Measurements from ENCODE around the gene MSANTD1.

MSANTD1 gene

DNA sequence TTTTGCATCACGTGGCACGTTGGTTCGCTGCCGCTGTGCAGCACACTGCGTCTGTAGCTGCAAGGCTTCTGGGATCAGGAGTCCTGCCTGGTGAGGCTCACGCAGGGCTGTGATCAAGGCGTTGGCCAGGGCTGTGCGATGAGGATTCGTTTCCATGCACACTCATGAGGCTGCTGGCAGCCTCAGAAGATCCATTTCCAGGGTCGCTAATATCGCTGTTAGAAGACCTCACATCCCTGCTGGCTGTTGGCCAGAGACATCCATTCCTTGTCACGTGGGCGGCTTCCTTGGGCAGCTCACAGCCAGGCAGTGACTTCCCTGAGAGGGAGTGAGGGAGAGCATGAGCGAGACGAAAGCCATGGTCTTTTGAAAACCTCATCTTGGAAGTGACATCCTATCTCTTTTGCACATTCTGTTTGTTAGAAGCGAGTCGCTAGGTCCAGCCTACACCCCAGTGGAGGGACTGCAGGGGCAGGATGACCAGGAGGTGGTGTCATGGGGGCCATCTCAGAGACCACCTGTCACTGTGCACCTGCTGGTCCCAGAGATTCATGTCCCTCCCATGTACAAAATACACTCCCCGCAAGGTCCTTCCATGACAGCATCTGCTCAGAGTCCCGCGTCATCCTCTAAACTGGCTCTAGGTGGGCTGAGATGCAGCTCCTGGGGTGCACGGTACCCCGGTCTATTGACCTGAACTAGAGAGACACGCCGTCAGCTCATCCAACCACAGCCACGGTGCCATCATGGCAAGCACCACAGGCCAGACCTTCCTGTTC is 56.1 kb downstream of the MSANTD1 start:
- DNase-seq = no peak

DNA sequence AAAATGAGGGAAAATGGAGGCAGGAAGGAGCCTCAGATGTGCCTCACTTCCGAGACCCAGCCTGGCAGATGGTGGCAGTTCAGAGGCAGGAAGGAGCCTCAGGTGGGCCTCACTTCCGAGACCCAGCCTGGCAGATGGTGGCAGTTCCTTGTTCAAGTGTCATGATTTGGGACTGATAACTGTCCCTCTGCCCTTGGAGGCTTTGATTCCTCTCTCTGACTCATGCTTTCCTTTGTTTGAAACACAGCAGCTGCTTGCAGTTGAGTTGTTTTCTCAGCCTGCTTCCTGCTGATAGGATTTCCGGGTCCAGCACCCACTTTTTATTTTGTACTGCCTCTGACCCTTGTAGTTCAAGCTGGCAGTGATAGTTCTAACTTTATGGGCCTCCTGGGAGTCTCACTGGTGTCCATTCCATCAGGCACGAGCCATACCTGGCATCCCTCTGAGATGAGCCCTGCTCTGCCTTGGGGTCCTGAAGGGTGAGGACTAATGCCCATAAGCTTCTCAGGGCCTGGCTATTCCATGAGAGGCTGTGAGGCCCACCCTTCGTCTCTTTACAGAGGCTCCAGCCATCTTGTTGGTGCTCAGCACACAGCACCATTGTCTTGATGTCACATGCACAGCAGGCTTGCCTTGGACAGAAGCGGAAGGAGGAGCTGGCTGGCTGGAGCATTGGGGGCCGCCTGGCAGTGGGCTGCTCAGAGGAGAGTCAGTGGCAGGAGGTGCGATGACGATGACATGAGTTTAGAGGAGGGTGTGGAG is 56.8 kb downstream of the MSANTD1 start:
- no peak for DNase-seq

Data from DMS 273 treated with DMSO at 0.1 percent for 48 hours (cell line).